Gastroesophageal sphincter (tissue), 4 donors: ENCODE measurements around the gene DDX21. TPM values are rescaled to one million over a fixed set of nuclear protein-coding genes. Genes with fewer than 3 reads are reported as not detected.
A peak's percentile ranks its signal among the peaks of the same experiment; 100 is the strongest.

Experiments used
- ATAC-seq: fragments of 150-250 bp; one replicate; pipeline ENCODE4 v1.9.1; 2016; ENCODE audit warnings: mild to moderate bottlenecking, moderate library complexity
- H3K27ac ChIP-seq, 4 donors: fragments of 200-600 bp; sonication (generic) in 3 of 4; 1 replicate in 3 of 4; 2 replicates in 1 of 4; pipeline ENCODE4 v1.5.1; 2016 to 2019
- H3K27me3 ChIP-seq: fragments of 200-600 bp; sonication (generic); one replicate; pipeline ENCODE4 v1.5.1; 2019
- H3K36me3 ChIP-seq, 2 donors: fragments of 200-600 bp; sonication (generic); one replicate each; pipeline ENCODE4 v1.5.1; 2019; ENCODE audit warnings: control low read depth in 1 of 2
- H3K4me1 ChIP-seq, 3 donors: fragments of 200-600 bp; sonication (generic); 1 replicate in 2 of 3; 2 replicates in 1 of 3; pipeline ENCODE4 v1.5.1; 2016 to 2019; ENCODE audit warnings: control low read depth in 2 of 3
- H3K4me3 ChIP-seq, 2 donors: fragments of 200-600 bp; sonication (generic); one replicate each; pipeline ENCODE4 v1.5.1; 2019; ENCODE audit warnings: mild to moderate bottlenecking in 1 of 2, moderate library complexity in 1 of 2
- H3K9me3 ChIP-seq, 3 donors: fragments of 200-600 bp; sonication (generic); one replicate each; pipeline ENCODE4 v1.5.1; 2017 to 2019; ENCODE audit warnings: control low read depth in 2 of 3
- CTCF ChIP-seq, 4 experiments: fragments of 200-600 bp in 2 of 4; fragments of 450-650 bp in 2 of 4; sonication (generic) in 1 of 4; IDR thresholded peaks; one replicate each; pipeline ENCODE4 v1.5.1; 2017 to 2019; ENCODE audit warnings: antibody characterized with exemption in 4 of 4, mild to moderate bottlenecking in 2 of 4, moderate library complexity in 2 of 4
- EP300 ChIP-seq: sonication (generic); formaldehyde crosslinking; IDR thresholded peaks from one replicate; pipeline ENCODE4 v1.6.1; 2017; ENCODE audit warnings: antibody characterized with exemption, mild to moderate bottlenecking
- POLR2A ChIP-seq, 2 donors: fragments of 450-650 bp; IDR thresholded peaks; one replicate each; pipeline ENCODE4 v1.6.1; 2017; ENCODE audit warnings: antibody characterized with exemption in 2 of 2, mild to moderate bottlenecking in 2 of 2, moderate library complexity in 1 of 2
- POLR2AphosphoS5 ChIP-seq: sonication (generic); formaldehyde crosslinking; IDR thresholded peaks from one replicate; pipeline ENCODE4 v1.6.1; 2017; ENCODE audit warnings: antibody characterized with exemption
- WGBS, 2 donors: methylation state at CpG; one replicate each; pipeline ENCODE4 v1.1.5; 2018; ENCODE audit warnings: low coverage in 1 of 2; 5-methylcytosine and 5-hydroxymethylcytosine counted together
- total RNA-seq, 4 donors: library from RNA; depleted of rRNA; stranded (reverse); fragments of >200 nt; gene quantifications; one replicate each; pipeline ENCODE4 v1.1.0, GENCODE V29; 2016

Gene DDX21
- total RNA-seq, 4 donors from 2014 or later: 28.1 to 78.6 (median 34.9) TPM

- WGBS, 2 donors: 89 to 90% methylated on average over 7 to 12 of the region's 12 CpGs
- TF ChIP-seq EP300 (no peak), POLR2A (IDR thresholded peaks at IDR 0.05) (no peak), CTCF (IDR thresholded peaks at IDR 0.05) (no peak), POLR2AphosphoS5 (no peak)
- ATAC-seq: no peak
- H3K36me3 ChIP-seq: peaks cover 0 to 31% of the 10 kb centered on the region in 2 donors
- peak overlapping the region in 1 of 4 donors; percentile 95 for H3K27ac ChIP-seq
- H3K27me3 ChIP-seq: no peaks in the 10 kb centered on the region
- peak overlapping the region in 1 of 2 donors; percentile 97 for H3K4me3 ChIP-seq
- peaks cover 2 to 35% (median 8%) of the 10 kb centered on the region in 3 donors for H3K4me1 ChIP-seq
- H3K9me3 ChIP-seq: no peaks in the 10 kb centered on the region
Observed at GRCh38 chr10:68954904-68955303, 1.1 kb upstream of the DDX21 start.

- WGBS, 2 donors: 4 to 22% methylated on average over 8 to 16 of the region's 16 CpGs
- H3K4me1 ChIP-seq: peaks cover 2 to 35% (median 8%) of the 10 kb centered on the region in 3 donors
- H3K9me3 ChIP-seq: no peaks in the 10 kb centered on the region
- H3K27me3 ChIP-seq: no peaks in the 10 kb centered on the region
- H3K36me3 ChIP-seq: peaks cover 0 to 31% of the 10 kb centered on the region in 2 donors
- no peak for ATAC-seq
- no peak for TF ChIP-seq POLR2AphosphoS5
- no peak for TF ChIP-seq POLR2A (IDR thresholded peaks at IDR 0.05)
- no peak for TF ChIP-seq EP300
- no peak for TF ChIP-seq CTCF (IDR thresholded peaks at IDR 0.05)
- peak overlapping the region; percentile 69 to 95 (median 92) for H3K27ac ChIP-seq
- H3K4me3 ChIP-seq: peak overlapping the region; percentile 79 to 97
Observed at GRCh38 chr10:68955355-68955831, 577 bp upstream of the DDX21 start.

GRCh38 chr10:68957284-68957615, 1.3 kb downstream of the DDX21 start:
- H3K27ac ChIP-seq: peak overlapping the region in 3 of 4 donors; percentile 90 to 95 (median 95)
- peak overlapping the region; percentile 79 to 97 for H3K4me3 ChIP-seq
- no peaks in the 10 kb centered on the region for H3K9me3 ChIP-seq
- H3K36me3 ChIP-seq: peaks cover 0 to 34% of the 10 kb centered on the region in 2 donors
- H3K27me3 ChIP-seq: no peaks in the 10 kb centered on the region
- no peak for TF ChIP-seq EP300
- TF ChIP-seq POLR2AphosphoS5: no peak
- no peak for TF ChIP-seq POLR2A (IDR thresholded peaks at IDR 0.05)
- no peak for TF ChIP-seq CTCF (IDR thresholded peaks at IDR 0.05)
- ATAC-seq: no peak
- WGBS, 2 donors: 55 to 66% methylated on average over 7 of the region's 7 CpGs
- H3K4me1 ChIP-seq: peaks cover 2 to 41% (median 8%) of the 10 kb centered on the region in 3 donors

- Histone ChIP-seq H3K36me3 (peaks cover 0 to 38% of the 10 kb centered on the region in 2 donors), H3K4me3 (peak overlapping the region in 1 of 2 donors; percentile 97), H3K4me1 (peaks cover 2 to 41% (median 8%) of the 10 kb centered on the region in 3 donors), H3K27me3 (no peaks in the 10 kb centered on the region), H3K9me3 (no peaks in the 10 kb centered on the region), H3K27ac (no peak overlapping the region)
- ATAC-seq: no peak
- TF ChIP-seq POLR2AphosphoS5: no peak
- no peak for TF ChIP-seq EP300
- TF ChIP-seq CTCF (IDR thresholded peaks at IDR 0.05): no peak
- no peak for TF ChIP-seq POLR2A (IDR thresholded peaks at IDR 0.05)
- 56 to 71% methylated on average over 2 to 3 of the region's 3 CpGs for WGBS, 2 donors
Observed at GRCh38 chr10:68957654-68958053, 1.7 kb downstream of the DDX21 start.

GRCh38 chr10:68959695-68960527, 3.9 kb downstream of the DDX21 start:
- Histone ChIP-seq H3K27ac (no peak overlapping the region), H3K4me3 (no peak overlapping the region), H3K4me1 (peaks cover 2 to 39% (median 8%) of the 10 kb centered on the region in 3 donors), H3K36me3 (peaks cover 6 to 60% of the 10 kb centered on the region in 2 donors), H3K9me3 (no peaks in the 10 kb centered on the region), H3K27me3 (no peaks in the 10 kb centered on the region)
- no peak for TF ChIP-seq POLR2A (IDR thresholded peaks at IDR 0.05)
- TF ChIP-seq EP300: no peak
- TF ChIP-seq CTCF (IDR thresholded peaks at IDR 0.05): no peak
- no peak for TF ChIP-seq POLR2AphosphoS5
- 93 to 95% methylated on average over 4 of the region's 4 CpGs for WGBS, 2 donors
- ATAC-seq: no peak
